Type B pancreatic cell (in vitro differentiated cells): ENCODE measurements around the gene TPM1. TPM values are rescaled to one million over a fixed set of nuclear protein-coding genes. Genes with fewer than 3 reads are reported as not detected.

Experiments used
- DNase-seq: peaks from one replicate; pipeline ENCODE4 v3.0.0; 2021; ENCODE audit warnings: mixed read lengths; ENCODE audit not compliant: unreplicated experiment; ENCODE audit errors: extremely low spot score
- H3K27ac Mint-ChIP-seq: 2 replicates; pipeline ENCODE4 v1.8.0; 2021; ENCODE audit warnings: mild to moderate bottlenecking, mixed read lengths
- H3K27me3 Mint-ChIP-seq: 2 replicates; pipeline ENCODE4 v1.8.0; 2021; ENCODE audit warnings: mixed read lengths
- H3K36me3 Mint-ChIP-seq: 2 replicates; pipeline ENCODE4 v1.8.0; 2021; ENCODE audit warnings: mixed read lengths
- H3K4me1 Mint-ChIP-seq: one replicate; pipeline ENCODE4 v1.8.0; 2021; ENCODE audit warnings: mixed read lengths; ENCODE audit not compliant: unreplicated experiment
- H3K4me3 Mint-ChIP-seq: 2 replicates; pipeline ENCODE4 v1.8.0; 2021; ENCODE audit warnings: mild to moderate bottlenecking, mixed read lengths
- H3K9me3 Mint-ChIP-seq: 2 replicates; pipeline ENCODE4 v1.8.0; 2021; ENCODE audit warnings: mixed read lengths
- CTCF ChIP-seq: fragments of 200-600 bp; sonication (generic); conservative IDR thresholded peaks from 2 replicates; pipeline ENCODE4 v1.5.0; 2021; ENCODE audit warnings: antibody characterized with exemption, mild to moderate bottlenecking
- total RNA-seq: library from RNA; stranded (reverse); gene quantifications from 2 replicates; pipeline ENCODE4 v1.2.1, GENCODE V29; 2021; ENCODE audit warnings: low replicate concordance

The TPM1 gene
- total RNA-seq, 1 donor from 2014 or later: 447 TPM

GRCh38 chr15:63022663-63023062 is 19.9 kb upstream of the TPM1 start:
- no peak for TF ChIP-seq CTCF
- Mint-ChIP-seq H3K36me3 (no peaks in the 10 kb centered on the region), H3K27ac (peak overlapping the region; percentile 54), H3K27me3 (no peaks in the 10 kb centered on the region), H3K4me3 (no peak overlapping the region), H3K9me3 (peaks cover 7% of the 10 kb centered on the region), H3K4me1 (peaks cover 22% of the 10 kb centered on the region)
- no peak for DNase-seq

- H3K9me3 Mint-ChIP-seq: peaks cover 5% of the 10 kb centered on the region
- H3K36me3 Mint-ChIP-seq: no peaks in the 10 kb centered on the region
- no peak for TF ChIP-seq CTCF
- H3K27me3 Mint-ChIP-seq: no peaks in the 10 kb centered on the region
- H3K4me1 Mint-ChIP-seq: peaks cover 22% of the 10 kb centered on the region
- peak overlapping the region; percentile 54 for H3K27ac Mint-ChIP-seq
- no peak for DNase-seq
- H3K4me3 Mint-ChIP-seq: no peak overlapping the region
Observed at GRCh38 chr15:63023351-63023945, 19.1 kb upstream of the TPM1 start.

- TF ChIP-seq CTCF: no peak
- no peak for DNase-seq
- Mint-ChIP-seq H3K9me3 (peaks cover 8% of the 10 kb centered on the region), H3K4me1 (peaks cover 25% of the 10 kb centered on the region), H3K27ac (peak overlapping the region; percentile 36), H3K4me3 (no peak overlapping the region), H3K36me3 (no peaks in the 10 kb centered on the region), H3K27me3 (no peaks in the 10 kb centered on the region)
Observed at GRCh38 chr15:63025460-63025859, 17.1 kb upstream of the TPM1 start.

- no peak for TF ChIP-seq CTCF
- no peak overlapping the region for H3K4me3 Mint-ChIP-seq
- peaks cover 8% of the 10 kb centered on the region for H3K9me3 Mint-ChIP-seq
- H3K4me1 Mint-ChIP-seq: peaks cover 28% of the 10 kb centered on the region
- H3K36me3 Mint-ChIP-seq: no peaks in the 10 kb centered on the region
- H3K27ac Mint-ChIP-seq: no peak overlapping the region
- DNase-seq: no peak
- H3K27me3 Mint-ChIP-seq: no peaks in the 10 kb centered on the region
Observed at GRCh38 chr15:63027646-63028045, 14.9 kb upstream of the TPM1 start.

- Mint-ChIP-seq H3K9me3 (peaks cover 8% of the 10 kb centered on the region), H3K4me3 (no peak overlapping the region), H3K4me1 (peaks cover 20% of the 10 kb centered on the region), H3K36me3 (no peaks in the 10 kb centered on the region), H3K27me3 (no peaks in the 10 kb centered on the region), H3K27ac (no peak overlapping the region)
- no peak for DNase-seq
- TF ChIP-seq CTCF: no peak
Observed at GRCh38 chr15:63028442-63029110, 14.0 kb upstream of the TPM1 start.
